Vagina (tissue), 2 donors: ENCODE measurements around the gene AGBL4. TPM values are rescaled to one million over a fixed set of nuclear protein-coding genes. Genes with fewer than 3 reads are reported as not detected.

ENCODE experiments used
- DNase-seq, 2 donors: peaks; one replicate each; pipeline ENCODE4 v3.0.0-alpha.2; 2017; ENCODE audit errors: extremely low spot score in 2 of 2
- H3K27ac ChIP-seq: fragments of 200-600 bp; sonication (generic); one replicate; pipeline ENCODE4 v1.5.1; 2019
- H3K27me3 ChIP-seq: fragments of 200-600 bp; sonication (generic); one replicate; pipeline ENCODE4 v1.5.1; 2019
- H3K36me3 ChIP-seq, 2 donors: fragments of 200-600 bp; sonication (generic); one replicate each; pipeline ENCODE4 v1.5.1; 2017 to 2019
- H3K4me1 ChIP-seq: fragments of 200-600 bp; sonication (generic); one replicate; pipeline ENCODE4 v1.5.1; 2019
- H3K4me3 ChIP-seq, 2 donors: fragments of 200-600 bp; sonication (generic); 1 replicate in 1 of 2; 2 replicates in 1 of 2; pipeline ENCODE4 v1.5.1; 2016 to 2019
- H3K9me3 ChIP-seq: fragments of 200-600 bp; sonication (generic); one replicate; pipeline ENCODE4 v1.5.1; 2019
- CTCF ChIP-seq, 3 experiments: fragments of 450-650 bp in 2 of 3; fragments of 200-600 bp in 1 of 3; sonication (generic) in 1 of 3; IDR thresholded peaks; one replicate each; pipeline ENCODE4 v1.5.1; 2017 to 2019; ENCODE audit warnings: antibody characterized with exemption in 3 of 3, mild to moderate bottlenecking in 2 of 3, moderate library complexity in 2 of 3
- POLR2A ChIP-seq, 2 donors: fragments of 450-650 bp; IDR thresholded peaks; one replicate each; pipeline ENCODE4 v1.6.1; 2017; ENCODE audit warnings: antibody characterized with exemption in 2 of 2, mild to moderate bottlenecking in 2 of 2, moderate library complexity in 2 of 2
- POLR2AphosphoS5 ChIP-seq, 2 donors: sonication (generic); formaldehyde crosslinking; IDR thresholded peaks; one replicate each; pipeline ENCODE4 v1.9.0; 2017; ENCODE audit warnings: antibody characterized with exemption in 2 of 2, mild to moderate bottlenecking in 2 of 2, low read depth in 1 of 2; ENCODE audit not compliant: insufficient read depth in 1 of 2
- intact Hi-C: fragments of 100-400 bp; cut with DNase I; formaldehyde crosslinking; loops from one replicate; pipeline ENCODE4 v1.15.1; 2023
- total RNA-seq: library from RNA; depleted of rRNA; stranded (reverse); fragments of >200 nt; gene quantifications from one replicate; pipeline ENCODE4 v1.2.3, GENCODE V29; 2016

AGBL4 gene
- total RNA-seq, 1 donor from 2014 or later = not detected

- Histone ChIP-seq H3K27ac (no peak overlapping the region), H3K4me3 (no peak overlapping the region), H3K36me3 (no peaks in the 10 kb centered on the region), H3K9me3 (no peaks in the 10 kb centered on the region), H3K4me1 (no peaks in the 10 kb centered on the region), H3K27me3 (no peaks in the 10 kb centered on the region)
- intact Hi-C loops = no loop called here
- TF ChIP-seq POLR2AphosphoS5 (IDR thresholded peaks at IDR 0.05; ENCODE audit: insufficient read depth in 1 of 2, low read depth in 1 of 2) = no peak
- TF ChIP-seq POLR2A (IDR thresholded peaks at IDR 0.05) = no peak
- TF ChIP-seq CTCF (IDR thresholded peaks at IDR 0.05) = no peak
- no peak for DNase-seq
Measured at GRCh38 chr1:48944811-48945210, 1078.9 kb downstream of the AGBL4 start.

- Histone ChIP-seq H3K27ac (no peak overlapping the region), H3K4me3 (no peak overlapping the region), H3K9me3 (no peaks in the 10 kb centered on the region), H3K36me3 (no peaks in the 10 kb centered on the region), H3K27me3 (no peaks in the 10 kb centered on the region), H3K4me1 (no peaks in the 10 kb centered on the region)
- intact Hi-C loops = no loop called here
- TF ChIP-seq CTCF (IDR thresholded peaks at IDR 0.05) (no peak), POLR2A (IDR thresholded peaks at IDR 0.05) (no peak), POLR2AphosphoS5 (IDR thresholded peaks at IDR 0.05; ENCODE audit: insufficient read depth in 1 of 2, low read depth in 1 of 2) (no peak)
- no peak for DNase-seq
Measured at GRCh38 chr1:48943826-48944225, 1079.9 kb downstream of the AGBL4 start.

- intact Hi-C loops = no loop called here
- H3K36me3 ChIP-seq = no peaks in the 10 kb centered on the region
- TF ChIP-seq POLR2AphosphoS5 (IDR thresholded peaks at IDR 0.05; ENCODE audit: insufficient read depth in 1 of 2, low read depth in 1 of 2) = no peak
- TF ChIP-seq POLR2A (IDR thresholded peaks at IDR 0.05) = no peak
- no peak for TF ChIP-seq CTCF (IDR thresholded peaks at IDR 0.05)
- no peak overlapping the region for H3K4me3 ChIP-seq
- no peaks in the 10 kb centered on the region for H3K9me3 ChIP-seq
- no peak for DNase-seq
- H3K27me3 ChIP-seq = no peaks in the 10 kb centered on the region
- H3K27ac ChIP-seq = no peak overlapping the region
- H3K4me1 ChIP-seq = no peaks in the 10 kb centered on the region
Measured at GRCh38 chr1:48943393-48943792, 1080.4 kb downstream of the AGBL4 start.

- Histone ChIP-seq H3K4me3 (no peak overlapping the region), H3K27me3 (no peaks in the 10 kb centered on the region)
- no peak for TF ChIP-seq CTCF (IDR thresholded peaks at IDR 0.05)
- TF ChIP-seq POLR2A (IDR thresholded peaks at IDR 0.05) = no peak
- no peak for TF ChIP-seq POLR2AphosphoS5 (IDR thresholded peaks at IDR 0.05; ENCODE audit: insufficient read depth in 1 of 2, low read depth in 1 of 2)
Measured at GRCh38 chr1:48940962-48941732, 1082.6 kb downstream of the AGBL4 start.

GRCh38 chr1:48940354-48940753, 1083.4 kb downstream of the AGBL4 start:
- no peaks in the 10 kb centered on the region for H3K36me3 ChIP-seq
- TF ChIP-seq POLR2AphosphoS5 (IDR thresholded peaks at IDR 0.05; ENCODE audit: insufficient read depth in 1 of 2, low read depth in 1 of 2) (no peak), CTCF (IDR thresholded peaks at IDR 0.05) (no peak), POLR2A (IDR thresholded peaks at IDR 0.05) (no peak)
- H3K4me3 ChIP-seq = no peak overlapping the region
- no peak overlapping the region for H3K27ac ChIP-seq
- no peaks in the 10 kb centered on the region for H3K9me3 ChIP-seq
- intact Hi-C loops = no loop called here
- no peak for DNase-seq
- no peaks in the 10 kb centered on the region for H3K4me1 ChIP-seq
- no peaks in the 10 kb centered on the region for H3K27me3 ChIP-seq

More at GRCh38 chr1:48940962-48941732, 1082.6 kb downstream of the AGBL4 start:
- no peaks in the 10 kb centered on the region for H3K4me1 ChIP-seq
- no peaks in the 10 kb centered on the region for H3K36me3 ChIP-seq
- H3K27ac ChIP-seq = no peak overlapping the region
- intact Hi-C loops = no loop called here
- no peaks in the 10 kb centered on the region for H3K9me3 ChIP-seq
- DNase-seq = no peak
